Esophagus squamous epithelium (tissue), 4 donors: ENCODE results near the gene TEP1.

ENCODE experiments used
- CTCF ChIP-seq, 6 experiments: fragments of 450-650 bp in 4 of 6; fragments of 200-600 bp in 2 of 6; sonication (generic) in 2 of 6; IDR thresholded peaks; one replicate each; pipeline ENCODE4 v1.5.1; 2016 to 2019; ENCODE audit warnings: antibody characterized with exemption in 6 of 6, mild to moderate bottlenecking in 4 of 6, moderate library complexity in 4 of 6
- POLR2A ChIP-seq, 4 donors: fragments of 450-650 bp; IDR thresholded peaks; one replicate each; pipeline ENCODE4 v1.6.1; 2017; ENCODE audit warnings: antibody characterized with exemption in 4 of 4, mild to moderate bottlenecking in 4 of 4, moderate library complexity in 3 of 4

GRCh38 chr14:20436363-20436755, 23.1 kb upstream of the TEP1 start:
- TF ChIP-seq CTCF (IDR thresholded peaks at IDR 0.05) (no peak), POLR2A (IDR thresholded peaks at IDR 0.05) (no peak)
